H1 (cell line): ENCODE measurements around the gene TLCD5. TPM values are rescaled to one million over a fixed set of nuclear protein-coding genes. Genes with fewer than 3 reads are reported as not detected.
A peak's percentile ranks its signal among the peaks of the same experiment; 100 is the strongest.

Experiments
- CTCF ChIA-PET: fragments of 300-600 bp; sonication (Branson Sonifier 250); formaldehyde crosslinking; loops from one replicate; lab custom pipeline; 2021; ENCODE audit not compliant: partially characterized antibody; lab: Charles Lee
- POLR2A ChIA-PET: fragments of 300-600 bp; sonication (Branson Sonifier 250); formaldehyde crosslinking; loops from one replicate; lab custom pipeline; 2021; ENCODE audit warnings: inconsistent platforms; ENCODE audit not compliant: partially characterized antibody; lab: Charles Lee
- DNase-seq, 2 experiments: peaks; one replicate each; pipeline versions ENCODE4 v3.0.0 to v3.0.0-alpha.2; 2010 to 2022; ENCODE audit warnings: low spot score in 2 of 2, low read depth in 1 of 2, mixed read lengths in 1 of 2
- FAIRE-seq: peaks from 2 replicates; lab custom pipeline; 2011; peaks lifted over from hg19 to GRCh38; lab: Jason Lieb, UNC
- H2AFZ ChIP-seq: 2 replicates; pipeline ENCODE4 v1.8.1; 2012; ENCODE audit warnings: low read length, inconsistent platforms
- H2AK5ac ChIP-seq: 2 replicates; pipeline ENCODE4 v1.6.1; 2013; ENCODE audit warnings: low read depth, low read length
- H2BK120ac ChIP-seq: replicated peaks from 2 replicates; pipeline ENCODE3; 2013; ENCODE audit warnings: low read depth, low read length, inconsistent platforms
- H2BK12ac ChIP-seq: 2 replicates; pipeline ENCODE4 v1.6.1; 2013; ENCODE audit warnings: low read depth, low read length
- H2BK15ac ChIP-seq: 2 replicates; pipeline ENCODE4 v1.6.1; 2013; ENCODE audit warnings: low read length
- H2BK20ac ChIP-seq: 2 replicates; pipeline ENCODE4 v1.6.1; 2013; ENCODE audit warnings: low read length
- H2BK5ac ChIP-seq: 2 replicates; pipeline ENCODE4 v1.6.1; 2013; ENCODE audit warnings: low read depth, low read length
- H3K14ac ChIP-seq: 2 replicates; pipeline ENCODE4 v1.6.1; 2013; ENCODE audit warnings: inconsistent platforms; ENCODE audit not compliant: insufficient read length
- H3K18ac ChIP-seq: 2 replicates; pipeline ENCODE4 v1.6.1; 2013; ENCODE audit warnings: low read length; ENCODE audit errors: extremely low read depth
- H3K23ac ChIP-seq: 2 replicates; pipeline ENCODE4 v1.6.1; 2013; ENCODE audit warnings: inconsistent platforms; ENCODE audit not compliant: insufficient read length
- H3K23me2 ChIP-seq: 2 replicates; pipeline ENCODE4 v1.6.1; 2013; ENCODE audit warnings: low read depth, low read length
- H3K27ac ChIP-seq: 2 replicates; pipeline ENCODE4 v1.6.1; 2011; ENCODE audit warnings: low read depth, low read length, inconsistent platforms
- H3K27me3 ChIP-seq, 4 experiments: replicated peaks in 1 of 4; 1 replicate in 1 of 4; 2 replicates in 3 of 4; pipeline versions ENCODE4 v1.6.1 to v1.8.1; 2011 to 2013; ENCODE audit warnings: low read length in 3 of 4, mild to moderate bottlenecking in 3 of 4, inconsistent platforms in 2 of 4, mixed read lengths in 2 of 4, moderate library complexity in 1 of 4; ENCODE audit not compliant: control insufficient read depth in 3 of 4, insufficient read depth in 3 of 4; ENCODE audit errors: extremely low read depth in 1 of 4
- H3K36me3 ChIP-seq, 4 experiments: 2 replicates each; pipeline versions ENCODE4 v1.6.1 to v1.8.1; 2011 to 2013; ENCODE audit warnings: mild to moderate bottlenecking in 4 of 4, low read length in 3 of 4, moderate library complexity in 2 of 4, control low read depth in 1 of 4, inconsistent platforms in 1 of 4; ENCODE audit not compliant: insufficient read depth in 4 of 4, control insufficient read depth in 2 of 4
- H3K4ac ChIP-seq: replicated peaks from 2 replicates; pipeline ENCODE3; 2013; ENCODE audit warnings: low read length, low read depth, mixed read lengths, inconsistent platforms; ENCODE audit not compliant: insufficient read length
- H3K4me1 ChIP-seq, 4 experiments: replicated peaks in 1 of 4; 1 replicate in 1 of 4; 2 replicates in 3 of 4; pipeline versions ENCODE4 v1.6.1 to v1.8.1; 2011 to 2013; ENCODE audit warnings: low read length in 3 of 4, inconsistent platforms in 2 of 4, mixed read lengths in 1 of 4; ENCODE audit not compliant: insufficient read depth in 4 of 4, control insufficient read depth in 3 of 4
- H3K4me2 ChIP-seq, 2 experiments: 2 replicates each; pipeline versions ENCODE4 v1.6.1 to v1.8.1; 2011 to 2013; ENCODE audit warnings: low read depth in 2 of 2, low read length in 2 of 2, control low read depth in 1 of 2, inconsistent platforms in 1 of 2, mild to moderate bottlenecking in 1 of 2; ENCODE audit not compliant: insufficient read depth in 1 of 2
- H3K4me3 ChIP-seq, 4 experiments: fragments of 200-600, 300-600 bp in 1 of 4; sonication (generic), shearing (Covaris generic), sonication (Bioruptor Twin) in 1 of 4; 2 replicates each; pipeline versions ENCODE4 v1.5.1 to v1.8.1; 2011 to 2016; ENCODE audit warnings: low read length in 4 of 4, low read depth in 3 of 4, control low read depth in 2 of 4, inconsistent platforms in 2 of 4, mild to moderate bottlenecking in 2 of 4, mixed read lengths in 1 of 4, moderate library complexity in 1 of 4; ENCODE audit not compliant: insufficient read depth in 2 of 4; ENCODE audit errors: extremely low read depth in 1 of 4
- H3K56ac ChIP-seq: replicated peaks from 2 replicates; pipeline ENCODE3; 2013; ENCODE audit warnings: low read depth, mild to moderate bottlenecking, mixed read lengths, low read length, inconsistent platforms; ENCODE audit not compliant: insufficient read length
- H3K79me1 ChIP-seq: 2 replicates; pipeline ENCODE4 v1.6.1; 2013; ENCODE audit warnings: low read depth, low read length, control low read depth
- H3K79me2 ChIP-seq, 2 experiments: 2 replicates each; pipeline versions ENCODE4 v1.6.1 to v1.8.1; 2012 to 2013; ENCODE audit warnings: low read length in 2 of 2, mild to moderate bottlenecking in 2 of 2, inconsistent platforms in 1 of 2; ENCODE audit not compliant: insufficient read depth in 2 of 2, control insufficient read depth in 1 of 2
- H3K9ac ChIP-seq, 4 experiments: replicated peaks in 1 of 4; 1 replicate in 1 of 4; 2 replicates in 3 of 4; pipeline versions ENCODE4 v1.6.1 to v1.8.1; 2011 to 2013; ENCODE audit warnings: low read depth in 3 of 4, low read length in 3 of 4, control low read depth in 2 of 4, mild to moderate bottlenecking in 2 of 4, moderate library complexity in 2 of 4, inconsistent platforms in 1 of 4; ENCODE audit errors: extremely low read depth in 1 of 4
- H3K9me3 ChIP-seq, 2 experiments: 2 replicates each; pipeline versions ENCODE4 v1.6.1 to v1.8.1; 2012 to 2013; ENCODE audit warnings: mild to moderate bottlenecking in 2 of 2, moderate library complexity in 2 of 2, control low read depth in 1 of 2, inconsistent platforms in 1 of 2, low read depth in 1 of 2, low read length in 1 of 2, mixed read lengths in 1 of 2; ENCODE audit not compliant: insufficient read depth in 2 of 2
- H4K20me1 ChIP-seq, 2 experiments: replicated peaks in 1 of 2; 2 replicates each; pipeline versions ENCODE3 to v1.8.1; 2011 to 2013; ENCODE audit warnings: inconsistent platforms in 2 of 2, low read length in 2 of 2, mild to moderate bottlenecking in 1 of 2; ENCODE audit not compliant: insufficient read depth in 2 of 2, control insufficient read depth in 1 of 2
- H4K5ac ChIP-seq: 2 replicates; pipeline ENCODE4 v1.6.1; 2013; ENCODE audit warnings: low read length, low read depth, mixed read lengths, inconsistent platforms; ENCODE audit not compliant: insufficient read length
- H4K8ac ChIP-seq: 2 replicates; pipeline ENCODE4 v1.8.0; 2013; ENCODE audit warnings: mild to moderate bottlenecking, moderate library complexity, low read length, inconsistent platforms; ENCODE audit not compliant: insufficient read depth; ENCODE audit errors: extremely low read depth
- H4K91ac ChIP-seq: replicated peaks from 2 replicates; pipeline ENCODE3; 2013; ENCODE audit warnings: low read length, mixed read lengths, inconsistent platforms; ENCODE audit not compliant: insufficient read length
- KDM4A ChIP-seq: IDR thresholded peaks from one replicate; pipeline ENCODE4 v1.7.1; 2012; ENCODE audit warnings: low read depth, mild to moderate bottlenecking, moderate library complexity, low read length, inconsistent platforms; ENCODE audit not compliant: severe bottlenecking
- NRF1 ChIP-seq: IDR thresholded peaks from 2 replicates; pipeline ENCODE4 v1.6.1; 2011; ENCODE audit warnings: mild to moderate bottlenecking, low read depth, low read length, improper control_type of control experiment
- RAD21 ChIP-seq, 2 experiments: IDR thresholded peaks in 1 of 2; conservative IDR thresholded peaks in 1 of 2; 2 replicates each; pipeline ENCODE4 v1.6.1; 2011; ENCODE audit warnings: low read depth in 2 of 2, low read length in 2 of 2, improper control_type of control experiment in 1 of 2, inconsistent platforms in 1 of 2, mild to moderate bottlenecking in 1 of 2, moderate library complexity in 1 of 2
- SIRT6 ChIP-seq: IDR thresholded peaks from one replicate; pipeline ENCODE4 v1.7.1; 2012; ENCODE audit warnings: low read length, inconsistent platforms
- WGBS, 2 experiments: shearing (Covaris generic) in 1 of 2; methylation state at CpG; one replicate each; pipeline versions ENCODE4 v1.1.6 to v1.1.7; 2013 to 2015; ENCODE audit warnings: low lambda C conversion rate in 2 of 2, mixed read lengths in 2 of 2, inconsistent platforms in 1 of 2, low coverage in 1 of 2, missing lambda C conversion rate in 1 of 2; ENCODE audit not compliant: insufficient replicate concordance in 2 of 2, insufficient coverage in 1 of 2, insufficient read length in 1 of 2; ENCODE audit errors: extremely low coverage in 1 of 2, missing lambda C conversion rate in 1 of 2; 5-methylcytosine and 5-hydroxymethylcytosine counted together
- polyA plus RNA-seq, 7 experiments: library from polyadenylated mRNA; depleted of rRNA in 3 of 7; stranded (reverse) in 5 of 7; unstranded in 2 of 7; fragments of >200 nt in 5 of 7; fragments of 200-250 nt in 2 of 7; gene quantifications; 1 replicate in 5 of 7; 2 replicates in 1 of 7; 4 replicates in 1 of 7; pipeline versions ENCODE4 v1.2.1 to v1.2.3, GENCODE V29; 2011 to 2013; ENCODE audit warnings: missing spikeins in 2 of 7, mixed read lengths in 2 of 7
- total RNA-seq: library from RNA; stranded (reverse); fragmentation: NEBNext Ultra II Directional; extraction: Animal tissue kit (Norgen Biotek cat#: 25700); gene quantifications from 2 replicates; pipeline ENCODE4 v1.2.1, GENCODE V29; 2021

The TLCD5 gene
- total and polyA plus RNA-seq, 2 of the 8 experiments (the other 6 are each of a cell fraction or from before 2014, with no cell fraction given): 9.5 to 10.1 TPM

GRCh38 chr11:120317689-120318480 lies 7.2 kb upstream of the TLCD5 start:
- no peak overlapping the region for H3K56ac ChIP-seq
- no peak overlapping the region for H3K4me3 ChIP-seq
- H3K79me2 ChIP-seq: no peaks in the 10 kb centered on the region
- TF ChIP-seq KDM4A (peak; percentile 11), SIRT6 (no peak), RAD21 (IDR thresholded peaks at IDR 0.05 in 1 of 2, conservative IDR thresholded peaks at IDR 0.05 in 1 of 2; ENCODE audit: low read depth in 2 of 2, low read length in 2 of 2) (no peak), NRF1 (no peak)
- H3K18ac ChIP-seq: peak overlapping the region; percentile 39; the same call in 1 of the 2 replicates
- 0 out of 2 replicates have a peak overlapping the region, but pooled peaks have one; percentile 59 for H2AFZ ChIP-seq
- DNase-seq (no peak), FAIRE-seq (no peak)
- ChIA-PET POLR2A (no interaction called here), CTCF (interaction anchor here (0.6 to 10.4 kb wide), 10 partner anchors 9 to 538 kb away, joined by 3 to 89 read pairs (median 4); no protein-coding TSS in a partner anchor)
- H3K4me1 ChIP-seq: peaks cover 0 to 7% (median 6%) of the 10 kb centered on the region in 4 experiments
- no peak overlapping the region for H3K9ac ChIP-seq
- H3K27ac ChIP-seq: no peak overlapping the region
- H3K4me2 ChIP-seq: peak overlapping the region in 1 of 2 experiments; percentile 64; a peak in 1 of 4 replicates
- H4K20me1 ChIP-seq: no peaks in the 10 kb centered on the region
- H3K79me1 ChIP-seq: no peaks in the 10 kb centered on the region
- no peak overlapping the region for H4K8ac ChIP-seq
- no peak overlapping the region for H3K23ac ChIP-seq
- no peaks in the 10 kb centered on the region for H3K36me3 ChIP-seq
- no peak overlapping the region for H2BK15ac ChIP-seq
- H2AK5ac ChIP-seq: no peak overlapping the region
- H3K27me3 ChIP-seq: no peaks in the 10 kb centered on the region
- H3K23me2 ChIP-seq: no peaks in the 10 kb centered on the region
- H3K14ac ChIP-seq: no peak overlapping the region
- H2BK20ac ChIP-seq: peak overlapping the region; percentile 66; the same call in 1 of the 2 replicates
- no peak overlapping the region for H3K4ac ChIP-seq
- no peak overlapping the region for H2BK120ac ChIP-seq
- H2BK12ac ChIP-seq: no peak overlapping the region
- 86% methylated on average over 10 of the region's 10 CpGs; no CpG with 5 or more reads in 1 of the 2 experiments for WGBS, 2 experiments
- peak overlapping the region; percentile 57; the same call in 1 of the 2 replicates for H2BK5ac ChIP-seq
- no peaks in the 10 kb centered on the region for H3K9me3 ChIP-seq
- no peak overlapping the region for H4K5ac ChIP-seq
- no peak overlapping the region for H4K91ac ChIP-seq
